Measurements from ENCODE around the gene KRT84. TPM values are rescaled to one million over a fixed set of nuclear protein-coding genes. Genes with fewer than 3 reads are reported as not detected.

Gene KRT84
- total RNA-seq, 1 donor from 2014 or later: not detected

GRCh38 chr12:52334185-52334584, 51.3 kb downstream of the KRT84 start:
- DNase-seq (ENCODE audit: missing footprints) (no peak), ATAC-seq (no peak)
- intact Hi-C loops (cut with DNase I): no loop called here

DNA sequence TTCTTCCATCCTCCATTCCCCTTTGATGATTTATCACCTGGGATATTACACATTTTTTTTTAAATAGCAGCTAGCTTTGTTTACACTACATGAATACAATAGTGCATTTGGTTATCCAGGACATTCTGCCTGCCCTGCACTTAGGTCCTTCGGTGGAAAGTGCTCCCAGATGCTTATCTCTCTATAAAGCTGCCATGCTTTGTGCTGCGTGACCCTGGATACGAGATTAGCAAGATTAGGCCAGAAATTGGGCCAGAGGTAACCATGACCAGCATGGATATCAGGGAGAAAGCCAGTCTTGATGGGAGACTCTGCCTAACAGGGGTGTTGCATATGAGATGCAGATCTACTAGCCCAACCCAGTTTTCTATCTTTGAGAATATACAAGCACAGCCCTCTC, 52.1 kb downstream of the KRT84 start:
- ATAC-seq (no peak), DNase-seq (ENCODE audit: missing footprints) (no peak)
- intact Hi-C loops (cut with DNase I): no loop called here

DNA sequence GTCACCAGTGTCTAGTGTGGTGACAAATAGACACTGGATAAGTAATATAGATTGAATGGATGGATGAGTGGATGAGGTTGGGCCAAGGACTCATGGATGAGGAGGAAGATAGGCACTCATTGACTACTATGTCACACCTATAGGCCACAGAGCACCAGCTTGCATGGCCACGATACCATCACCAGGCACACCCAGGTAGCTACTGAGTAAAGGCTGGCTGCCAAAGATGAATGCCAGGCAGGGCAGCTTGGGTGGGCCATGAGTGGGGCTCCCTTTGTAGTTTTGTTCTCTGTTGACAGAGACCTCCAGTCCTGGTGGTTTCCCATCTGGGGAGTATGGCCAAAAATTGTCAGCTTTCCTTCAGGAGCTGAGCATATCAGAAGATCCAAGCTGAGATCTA, 53.1 kb downstream of the KRT84 start:
- intact Hi-C loops (cut with DNase I): no loop called here
- ATAC-seq (no peak), DNase-seq (ENCODE audit: missing footprints) (no peak)

DNA sequence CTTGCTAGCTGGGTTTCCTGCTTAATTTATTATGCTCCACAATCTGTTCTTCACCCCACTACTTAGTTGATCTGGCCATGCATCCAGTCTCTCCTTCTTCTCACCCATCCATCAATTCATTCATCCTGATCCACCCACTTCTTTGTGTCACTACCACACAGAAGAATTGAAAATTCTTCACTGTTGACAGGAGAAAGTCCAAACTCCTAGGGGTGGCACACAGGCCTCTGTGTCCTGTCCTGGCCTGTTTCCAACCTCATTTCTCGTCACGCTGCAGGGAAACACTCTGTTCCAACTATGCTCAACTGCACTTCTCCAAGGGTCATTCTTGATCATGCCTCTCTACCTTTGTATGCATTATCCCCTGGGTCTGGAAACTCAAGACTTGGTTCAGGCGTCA, 53.6 kb downstream of the KRT84 start:
- ATAC-seq (no peak), DNase-seq (ENCODE audit: missing footprints) (no peak)
- intact Hi-C loops (cut with DNase I): no loop called here

DNA sequence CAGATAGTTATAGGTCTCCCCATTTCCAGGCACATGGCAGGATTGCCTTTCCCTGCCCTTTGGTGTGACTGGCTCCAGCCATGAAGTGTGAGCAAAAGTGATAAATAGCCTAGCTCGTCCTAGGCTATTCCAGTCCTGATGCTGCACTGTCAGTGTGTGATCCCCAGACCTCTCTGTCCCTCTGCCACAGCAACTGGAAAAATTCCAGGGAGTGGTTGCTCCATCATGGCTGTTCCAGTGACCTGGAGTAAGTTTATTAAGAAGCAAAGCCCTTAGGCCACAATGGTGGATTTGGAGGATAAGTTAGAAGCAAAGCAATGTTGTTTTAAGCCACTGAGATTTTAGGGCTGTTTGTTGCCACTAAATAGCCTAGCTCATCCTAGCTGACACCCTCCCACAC, 54.4 kb downstream of the KRT84 start:
- DNase-seq (ENCODE audit: missing footprints) (no peak), ATAC-seq (no peak)
- intact Hi-C loops (cut with DNase I): no loop called here

DNA sequence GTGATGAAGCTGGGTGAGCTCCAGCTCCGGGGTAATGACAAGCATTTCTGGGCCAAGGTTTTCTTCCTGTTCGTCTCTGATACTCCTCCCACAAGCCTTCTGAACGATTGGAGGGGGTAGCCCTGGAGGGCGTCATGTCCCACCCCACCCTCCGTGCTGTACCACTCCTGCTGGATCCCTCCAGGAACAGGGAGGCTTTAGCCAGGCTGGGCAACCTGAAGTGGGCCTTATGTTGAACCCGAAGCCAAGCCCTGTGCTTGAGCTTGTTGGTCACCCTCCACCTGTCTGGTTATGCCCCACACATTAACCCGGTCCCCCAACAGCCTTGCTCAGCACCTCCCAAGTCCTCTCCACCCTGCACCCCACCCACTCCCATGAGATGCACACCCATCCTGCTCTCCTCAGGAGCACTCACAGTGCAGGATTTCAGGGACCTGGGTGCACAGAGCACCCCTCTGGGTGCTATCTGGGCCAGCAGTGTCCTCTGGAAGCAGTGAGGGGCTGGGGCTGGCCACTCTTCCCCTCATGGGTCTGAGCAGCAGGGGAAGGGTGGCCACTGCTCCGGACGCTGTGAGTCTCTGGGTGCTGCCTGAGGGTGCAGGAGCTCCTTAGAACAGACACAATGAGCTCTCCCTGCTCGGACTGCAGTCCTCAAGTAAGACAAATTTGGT, 57.5 kb downstream of the KRT84 start:
- no peak for ATAC-seq
- no peak for DNase-seq (ENCODE audit: missing footprints)
- intact Hi-C loops (cut with DNase I): loop anchor here (1.0 kb wide), 1 partner anchor 172 kb away; no protein-coding TSS in a partner anchor

Other genes with a start within 250 kb of the KRT84 start
- gene KRT80, start 193.6 kb downstream of the KRT84 start, total RNA-seq: not detected
- gene KRT7, start 152.4 kb downstream of the KRT84 start, total RNA-seq: not detected
- not detected for gene KRT86, start 111.0 kb downstream of the KRT84 start, total RNA-seq
- gene KRT81, start 94.1 kb downstream of the KRT84 start, total RNA-seq: not detected
- not detected for gene KRT83, start 64.3 kb downstream of the KRT84 start, total RNA-seq
- not detected for gene KRT85, start 18.2 kb downstream of the KRT84 start, total RNA-seq
- not detected for gene KRT82, start 20.7 kb upstream of the KRT84 start, total RNA-seq
- gene KRT75, start 48.7 kb upstream of the KRT84 start, total RNA-seq: not detected
- not detected for gene KRT6B, start 66.5 kb upstream of the KRT84 start, total RNA-seq
- gene KRT6C, start 88.2 kb upstream of the KRT84 start, total RNA-seq: not detected
- gene KRT6A, start 107.6 kb upstream of the KRT84 start, total RNA-seq: 0.16 TPM
- gene KRT5, start 134.7 kb upstream of the KRT84 start, total RNA-seq: 0.16 TPM
- gene KRT71, start 167.5 kb upstream of the KRT84 start, total RNA-seq: not detected
- not detected for gene KRT74, start 188.2 kb upstream of the KRT84 start, total RNA-seq
- not detected for gene KRT72, start 215.8 kb upstream of the KRT84 start, total RNA-seq
- not detected for gene KRT73, start 232.9 kb upstream of the KRT84 start, total RNA-seq